GM10266 (cell line): ENCODE data around the gene TMEM40.

Experiments
- DNase-seq: peaks from one replicate; pipeline ENCODE4 v3.0.0; 2012; ENCODE audit errors: extremely low spot score
- CTCF ChIP-seq: IDR thresholded peaks from 2 replicates; pipeline ENCODE4 v1.5.1; 2012; ENCODE audit warnings: mild to moderate bottlenecking, low read depth; ENCODE audit not compliant: control insufficient read depth, insufficient read depth; ENCODE audit errors: missing control alignments

Gene TMEM40

GRCh38 chr3:12773710-12774086 is 14.6 kb upstream of the TMEM40 start:
- no peak for TF ChIP-seq CTCF
- DNase-seq: no peak

- TF ChIP-seq CTCF: no peak
- no peak for DNase-seq
Observed at GRCh38 chr3:12773030-12773709, 14.1 kb upstream of the TMEM40 start.

- no peak for DNase-seq
- TF ChIP-seq CTCF: no peak
Observed at GRCh38 chr3:12772462-12772861, 13.4 kb upstream of the TMEM40 start.

GRCh38 chr3:12771236-12771635 is 12.2 kb upstream of the TMEM40 start:
- DNase-seq: no peak

GRCh38 chr3:12769761-12770160 is 10.7 kb upstream of the TMEM40 start:
- no peak for TF ChIP-seq CTCF
- no peak for DNase-seq

More at GRCh38 chr3:12771236-12771635, 12.2 kb upstream of the TMEM40 start:
- no peak for TF ChIP-seq CTCF

- no peak for TF ChIP-seq CTCF
- no peak for DNase-seq
Observed at GRCh38 chr3:12768579-12769527, 9.8 kb upstream of the TMEM40 start.

GRCh38 chr3:12766541-12766940 is 7.5 kb upstream of the TMEM40 start:
- TF ChIP-seq CTCF: no peak
- no peak for DNase-seq
